Neutrophil (primary cell): Measurements from ENCODE around the gene NDEL1.

Source experiments
- H3K27ac ChIP-seq: fragments of 200-600 bp; sonication (generic); 2 replicates; pipeline ENCODE4 v1.5.1; 2016; ENCODE audit warnings: mild to moderate bottlenecking, moderate library complexity
- H3K27me3 ChIP-seq: fragments of 200-600 bp; sonication (generic); 2 replicates; pipeline ENCODE4 v1.6.0; 2016; ENCODE audit warnings: mild to moderate bottlenecking
- H3K36me3 ChIP-seq: fragments of 200-600 bp; sonication (generic); 2 replicates; pipeline ENCODE4 v1.5.1; 2017
- H3K4me1 ChIP-seq, 2 experiments: fragments of 200-600 bp in 1 of 2; sonication (generic) in 1 of 2; 1 replicate in 1 of 2; 2 replicates in 1 of 2; pipeline versions ENCODE4 v1.5.1 to v1.6.1; 2013 to 2016; ENCODE audit warnings: low read depth in 1 of 2, low read length in 1 of 2, mild to moderate bottlenecking in 1 of 2, moderate library complexity in 1 of 2; ENCODE audit not compliant: control insufficient read depth in 1 of 2, insufficient read depth in 1 of 2
- H3K4me3 ChIP-seq, 2 experiments: fragments of 200-600 bp in 1 of 2; sonication (generic) in 1 of 2; 1 replicate in 1 of 2; 2 replicates in 1 of 2; pipeline ENCODE4 v1.5.1; 2013 to 2016; ENCODE audit warnings: low read depth in 1 of 2, low read length in 1 of 2, mild to moderate bottlenecking in 1 of 2, moderate library complexity in 1 of 2
- H3K9me3 ChIP-seq: fragments of 200-600 bp; sonication (generic); 2 replicates; pipeline ENCODE4 v1.5.1; 2016
- TF ChIP-seq, protein P1 (sequence below): fragments of 200-600 bp; sonication (generic); IDR thresholded peaks from 2 replicates; pipeline ENCODE4 v1.5.1; 2016; ENCODE audit warnings: antibody characterized with exemption

NDEL1 gene

DNA sequence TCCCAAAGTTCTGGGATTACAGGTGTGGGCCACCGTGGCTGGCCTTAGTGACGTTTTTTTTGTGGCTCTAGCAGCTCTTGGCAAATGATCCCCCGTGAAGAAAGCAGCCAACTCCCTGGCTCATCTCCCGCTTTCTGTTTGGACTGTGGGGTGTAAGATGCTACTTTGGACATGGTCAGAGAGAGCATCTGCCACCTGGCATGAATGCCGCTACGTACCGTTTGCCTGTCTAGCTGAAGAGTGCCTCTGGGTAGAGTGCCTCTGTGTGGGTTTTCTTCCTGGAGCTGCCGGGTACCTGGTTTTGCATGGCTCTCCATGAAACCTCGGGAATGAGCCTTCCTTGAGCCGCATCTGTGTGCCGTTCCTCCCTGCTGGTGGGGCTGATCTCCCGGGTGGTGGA lies 34.3 kb downstream of the NDEL1 start:
- H3K36me3 ChIP-seq = peaks cover 98% of the 10 kb centered on the region
- H3K27me3 ChIP-seq = no peaks in the 10 kb centered on the region
- TF ChIP-seq, protein P1, sequence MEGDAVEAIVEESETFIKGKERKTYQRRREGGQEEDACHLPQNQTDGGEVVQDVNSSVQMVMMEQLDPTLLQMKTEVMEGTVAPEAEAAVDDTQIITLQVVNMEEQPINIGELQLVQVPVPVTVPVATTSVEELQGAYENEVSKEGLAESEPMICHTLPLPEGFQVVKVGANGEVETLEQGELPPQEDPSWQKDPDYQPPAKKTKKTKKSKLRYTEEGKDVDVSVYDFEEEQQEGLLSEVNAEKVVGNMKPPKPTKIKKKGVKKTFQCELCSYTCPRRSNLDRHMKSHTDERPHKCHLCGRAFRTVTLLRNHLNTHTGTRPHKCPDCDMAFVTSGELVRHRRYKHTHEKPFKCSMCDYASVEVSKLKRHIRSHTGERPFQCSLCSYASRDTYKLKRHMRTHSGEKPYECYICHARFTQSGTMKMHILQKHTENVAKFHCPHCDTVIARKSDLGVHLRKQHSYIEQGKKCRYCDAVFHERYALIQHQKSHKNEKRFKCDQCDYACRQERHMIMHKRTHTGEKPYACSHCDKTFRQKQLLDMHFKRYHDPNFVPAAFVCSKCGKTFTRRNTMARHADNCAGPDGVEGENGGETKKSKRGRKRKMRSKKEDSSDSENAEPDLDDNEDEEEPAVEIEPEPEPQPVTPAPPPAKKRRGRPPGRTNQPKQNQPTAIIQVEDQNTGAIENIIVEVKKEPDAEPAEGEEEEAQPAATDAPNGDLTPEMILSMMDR = no peak
- H3K4me1 ChIP-seq = no peaks in the 10 kb centered on the region
- no peak overlapping the region for H3K27ac ChIP-seq
- H3K4me3 ChIP-seq = no peak overlapping the region
- H3K9me3 ChIP-seq = no peaks in the 10 kb centered on the region

DNA sequence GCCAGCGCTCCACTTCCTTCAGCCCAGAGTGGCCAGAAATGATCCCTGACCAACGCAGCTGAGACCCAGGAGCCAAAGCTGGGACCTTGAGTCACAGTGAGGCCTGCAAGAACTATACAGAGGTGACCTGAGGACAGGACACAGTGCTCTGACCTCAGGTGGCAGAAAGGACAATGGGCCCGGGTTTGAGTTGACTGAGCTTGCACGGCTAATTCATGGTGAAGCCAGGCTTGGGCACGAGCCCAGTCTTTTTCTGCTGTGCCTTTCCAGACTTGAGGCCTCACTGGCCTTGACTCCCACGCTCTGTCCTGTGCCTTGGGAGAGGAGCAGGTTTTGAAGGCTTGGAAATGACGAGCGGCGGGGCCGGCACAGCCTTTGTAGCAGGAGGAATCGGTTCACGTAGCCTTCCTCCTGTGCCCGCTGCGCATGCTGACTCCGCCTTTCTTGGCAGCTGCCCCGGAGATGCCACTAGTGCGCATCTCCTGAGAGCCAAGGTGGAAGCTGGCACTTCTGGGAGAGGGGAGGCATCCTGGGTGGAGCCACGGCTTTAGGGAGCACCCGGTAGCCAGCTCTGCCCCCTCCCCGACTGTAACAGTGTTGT lies 34.9 kb downstream of the NDEL1 start:
- Histone ChIP-seq H3K4me3 (no peak overlapping the region), H3K4me1 (no peaks in the 10 kb centered on the region), H3K9me3 (no peaks in the 10 kb centered on the region), H3K27ac (peak overlapping the region; percentile 23), H3K36me3 (peaks cover 98% of the 10 kb centered on the region), H3K27me3 (no peaks in the 10 kb centered on the region)
- TF ChIP-seq, protein P1 = no peak

DNA sequence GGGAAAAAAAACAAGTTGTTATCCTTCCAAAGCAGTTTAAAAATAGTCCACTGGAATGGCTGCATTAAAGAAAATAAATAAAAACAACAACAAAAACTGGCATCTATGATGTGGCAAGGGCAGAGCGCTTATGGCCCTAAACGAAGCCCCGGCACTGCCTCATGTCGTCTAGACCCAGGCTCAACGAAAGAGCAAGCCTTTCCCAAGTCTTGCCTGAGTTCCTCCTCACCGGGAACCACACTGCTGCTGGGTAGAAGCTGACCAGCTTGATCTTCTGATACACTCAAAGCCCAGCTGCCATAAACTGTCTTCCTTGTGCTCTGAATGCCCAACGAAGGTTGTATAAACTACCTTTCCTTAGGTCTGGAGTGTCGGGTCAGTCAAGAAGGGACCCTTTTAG lies 37.0 kb downstream of the NDEL1 start:
- Histone ChIP-seq H3K9me3 (no peaks in the 10 kb centered on the region), H3K27ac (no peak overlapping the region), H3K27me3 (no peaks in the 10 kb centered on the region), H3K4me1 (no peaks in the 10 kb centered on the region), H3K36me3 (peaks cover 98% of the 10 kb centered on the region), H3K4me3 (no peak overlapping the region)
- TF ChIP-seq, protein P1 = no peak

DNA sequence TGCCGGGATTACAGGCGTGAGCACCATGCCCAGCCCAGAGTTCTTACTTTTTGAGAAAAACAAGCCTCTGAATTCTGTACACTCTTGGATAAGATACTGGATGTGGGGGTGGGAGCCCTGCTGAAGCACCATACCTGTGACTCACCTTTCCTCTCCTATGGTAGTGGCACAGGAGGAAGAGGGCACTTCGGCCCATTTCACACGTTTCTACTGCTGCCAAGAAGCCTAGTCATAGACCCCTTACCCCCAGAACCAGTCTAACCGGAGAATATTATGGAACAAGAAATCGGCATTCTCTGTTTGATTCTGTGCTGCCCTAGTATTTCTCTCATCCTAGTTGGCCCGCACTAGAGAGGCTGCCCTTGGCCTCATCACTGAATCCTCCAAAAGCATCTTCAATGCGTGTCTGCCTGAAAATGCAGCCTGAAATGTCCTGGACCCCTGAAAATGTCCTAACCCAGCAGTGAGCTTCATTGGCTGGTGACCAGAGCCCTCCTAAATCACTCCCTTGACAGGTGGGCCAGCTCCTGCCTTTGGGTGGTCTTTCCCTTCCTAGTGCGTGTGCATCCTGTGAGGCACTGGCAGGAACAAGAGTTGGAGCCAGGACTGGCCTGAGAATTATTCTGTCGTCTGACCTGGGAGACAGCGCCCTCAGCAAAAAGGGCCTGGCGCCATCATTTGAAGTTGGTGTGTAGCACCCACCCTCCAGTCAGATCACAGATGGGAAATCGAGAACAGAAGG lies 37.9 kb downstream of the NDEL1 start:
- H3K4me3 ChIP-seq = no peak overlapping the region
- peaks cover 98% of the 10 kb centered on the region for H3K36me3 ChIP-seq
- no peaks in the 10 kb centered on the region for H3K4me1 ChIP-seq
- no peaks in the 10 kb centered on the region for H3K27me3 ChIP-seq
- TF ChIP-seq, protein P1 = no peak
- no peak overlapping the region for H3K27ac ChIP-seq
- no peaks in the 10 kb centered on the region for H3K9me3 ChIP-seq

DNA sequence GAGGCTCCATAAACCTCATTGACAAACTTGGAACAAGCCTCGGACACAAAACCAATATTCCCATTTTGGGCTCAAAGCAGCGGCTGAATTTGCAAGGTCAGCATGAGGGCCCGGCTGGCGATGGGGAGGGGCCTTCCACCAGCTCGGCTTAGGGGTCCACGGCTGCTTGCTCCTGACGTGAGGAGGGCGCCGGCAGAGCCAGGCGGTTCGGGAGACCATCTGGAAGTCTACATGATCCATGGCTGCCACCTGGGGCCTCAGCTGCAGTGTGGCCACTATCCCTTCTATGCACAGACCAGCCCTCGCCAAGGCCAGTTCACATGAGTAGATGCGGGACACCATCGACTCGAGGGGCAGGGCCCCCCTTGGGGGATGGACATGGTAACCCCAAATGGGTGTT lies 39.1 kb downstream of the NDEL1 start:
- H3K36me3 ChIP-seq = peaks cover 100% of the 10 kb centered on the region
- H3K27me3 ChIP-seq = no peaks in the 10 kb centered on the region
- TF ChIP-seq, protein P1 = no peak
- no peak overlapping the region for H3K4me3 ChIP-seq
- no peak overlapping the region for H3K27ac ChIP-seq
- H3K4me1 ChIP-seq = no peaks in the 10 kb centered on the region
- no peaks in the 10 kb centered on the region for H3K9me3 ChIP-seq
